Measurements from ENCODE around the gene FBXL16. TPM values are rescaled to one million over a fixed set of nuclear protein-coding genes. Genes with fewer than 3 reads are reported as not detected.
A peak's percentile ranks its signal among the peaks of the same experiment; 100 is the strongest.
"Not testable (repeated sequence)": the region's sequence is repeated elsewhere in the genome, so short reads cannot be mapped to it uniquely, and the experiment has no call there.

The FBXL16 gene
- total and polyA plus RNA-seq, 5 donors from 2014 or later = 8.5 to 18.6 (median 9.6) TPM

DNA sequence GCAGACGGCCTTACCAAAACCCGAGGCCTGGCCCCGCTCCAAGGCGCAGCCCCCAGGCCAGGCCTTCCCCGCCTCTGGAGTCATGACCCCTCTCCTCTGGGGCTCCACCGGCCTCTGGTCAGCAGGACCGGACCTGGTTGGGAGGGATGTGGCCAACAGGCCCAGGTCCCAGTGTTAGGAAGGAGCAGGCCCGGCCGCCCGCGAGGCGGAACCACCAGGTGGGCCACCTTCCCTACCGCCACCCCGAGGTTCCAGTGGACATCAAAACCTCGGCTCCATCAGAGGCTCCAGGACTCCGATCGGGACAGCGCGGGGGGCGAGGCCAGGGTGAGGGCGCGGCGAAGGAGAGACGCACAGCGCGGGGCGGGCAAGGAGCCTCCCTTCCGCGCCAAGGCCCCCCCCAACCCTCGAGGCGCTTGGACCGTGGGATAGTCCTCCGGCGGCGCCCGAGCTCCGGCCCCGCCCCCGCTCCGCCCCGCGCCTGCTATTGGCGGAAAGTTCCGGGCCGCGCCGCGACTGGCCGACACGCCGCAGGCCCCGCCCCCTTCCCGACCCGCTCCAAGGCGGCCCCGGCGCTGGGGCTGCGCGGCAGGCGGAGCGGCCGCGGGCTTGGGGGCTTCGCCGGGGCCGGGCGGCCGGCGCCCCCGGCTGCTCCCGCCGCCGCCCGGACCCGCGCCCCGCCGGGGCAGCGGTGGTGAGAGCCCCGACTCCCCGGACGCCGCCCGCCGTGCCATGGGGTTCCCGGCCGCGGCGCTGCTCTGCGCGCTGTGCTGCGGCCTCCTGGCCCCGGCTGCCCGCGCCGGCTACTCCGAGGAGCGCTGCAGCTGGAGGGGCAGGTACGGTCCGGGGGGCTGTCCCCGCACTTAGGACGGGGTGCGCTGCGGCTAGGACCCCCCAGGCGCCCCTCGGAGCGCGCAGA is 9.2 kb upstream of the FBXL16 start, which contains the start of gene METRN:
METRN (plus strand) TSS at position 561 of the 919 bp plus-strand sequence; CDS start at position 733, 172 bp downstream.
- H3K4me1 Mint-ChIP-seq = peaks cover 0 to 27% (median 10%) of the 10 kb centered on the region in 4 donors
- peaks cover 17% of the 10 kb centered on the region for H3K27me3 Mint-ChIP-seq
- Histone ChIP-seq H3K27me3 (ENCODE audit: control insufficient read depth, insufficient read depth, low read length) (no peaks in the 10 kb centered on the region), H3K4me1 (ENCODE audit: control insufficient read depth, insufficient read depth, low read length, poor library complexity, severe bottlenecking) (peaks cover 26% of the 10 kb centered on the region), H3K9me3 (ENCODE audit: control insufficient read depth in 2 of 2, low read length in 2 of 2) (no peaks in the 10 kb centered on the region), H3K4me3 (ENCODE audit: low read depth, low read length) (no peak within 1 kb of the TSS), H3K36me3 (ENCODE audit: control insufficient read depth, insufficient read depth, low read length) (no peaks in the 10 kb centered on the region), H3K27ac (ENCODE audit: insufficient read depth, low read length, poor library complexity, severe bottlenecking) (no peak within 1 kb of the TSS)
- no peaks in the 10 kb centered on the region for H3K9me3 Mint-ChIP-seq
- ATAC-seq (ENCODE audit: low read depth in 2 of 2) (peak; percentile 88 to 89), DNase-seq (peak; percentile 81 to 88 (median 85))
- H3K36me3 Mint-ChIP-seq = no peaks in the 10 kb centered on the region
- peak within 1 kb of the TSS; percentile 61 to 81 (median 78) for H3K4me3 Mint-ChIP-seq
- no peak within 1 kb of the TSS for H3K27ac Mint-ChIP-seq

GRCh38 chr16:714079-714478 is 8.5 kb upstream of the FBXL16 start:
- peaks cover 0 to 19% (median 5%) of the 10 kb centered on the region in 4 donors for H3K4me1 Mint-ChIP-seq
- Histone ChIP-seq H3K4me1 (ENCODE audit: control insufficient read depth, insufficient read depth, low read length, poor library complexity, severe bottlenecking) (peaks cover 19% of the 10 kb centered on the region), H3K4me3 (ENCODE audit: low read depth, low read length) (no peak overlapping the region), H3K27me3 (ENCODE audit: control insufficient read depth, insufficient read depth, low read length) (no peaks in the 10 kb centered on the region), H3K9me3 (ENCODE audit: control insufficient read depth in 2 of 2, low read length in 2 of 2) (no peaks in the 10 kb centered on the region), H3K27ac (ENCODE audit: insufficient read depth, low read length, poor library complexity, severe bottlenecking) (no peak overlapping the region), H3K36me3 (ENCODE audit: control insufficient read depth, insufficient read depth, low read length) (no peaks in the 10 kb centered on the region)
- peak overlapping the region in 2 of 4 donors; percentile 63 to 77 for H3K4me3 Mint-ChIP-seq
- DNase-seq (no peak), ATAC-seq (ENCODE audit: low read depth in 2 of 2) (no peak)
- no peak overlapping the region for H3K27ac Mint-ChIP-seq
- no peaks in the 10 kb centered on the region for H3K36me3 Mint-ChIP-seq
- H3K9me3 Mint-ChIP-seq = no peaks in the 10 kb centered on the region
- H3K27me3 Mint-ChIP-seq = peaks cover 20% of the 10 kb centered on the region

DNA sequence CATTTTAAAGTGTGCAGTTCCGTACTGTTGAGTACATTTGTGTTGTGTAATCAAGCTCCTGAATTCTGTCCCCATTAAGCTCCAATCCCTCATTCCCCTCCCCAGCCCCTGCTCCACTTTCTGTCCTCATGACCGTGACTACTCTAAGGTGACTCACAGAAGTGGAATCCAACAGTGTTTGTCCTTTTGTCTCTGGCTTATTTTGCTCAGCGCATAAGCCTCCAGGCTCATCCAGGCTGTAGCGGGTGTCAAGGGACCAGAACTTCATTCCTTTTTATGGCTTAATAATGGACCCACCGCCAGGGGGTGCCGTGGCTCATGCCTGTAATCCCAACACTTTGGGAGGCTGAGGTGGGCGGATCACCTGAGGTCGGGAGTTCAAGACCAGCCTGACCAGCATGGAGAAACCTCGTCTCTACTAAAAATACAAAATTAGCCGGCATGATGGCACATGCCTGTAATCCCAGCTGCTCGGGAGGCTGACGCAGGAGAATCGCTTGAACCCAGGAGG is 7.2 kb upstream of the FBXL16 start:
- peak overlapping the region in 3 of 4 donors; percentile 36 to 47 (median 45) for H3K4me3 Mint-ChIP-seq
- not testable (repeated sequence) for H3K27me3 ChIP-seq (ENCODE audit: control insufficient read depth, insufficient read depth, low read length)

GRCh38 chr16:711548-712320 is 6.1 kb upstream of the FBXL16 start:
- Histone ChIP-seq H3K4me1 (ENCODE audit: control insufficient read depth, insufficient read depth, low read length, poor library complexity, severe bottlenecking) (peaks cover 18% of the 10 kb centered on the region), H3K36me3 (ENCODE audit: control insufficient read depth, insufficient read depth, low read length) (no peaks in the 10 kb centered on the region), H3K27ac (ENCODE audit: insufficient read depth, low read length, poor library complexity, severe bottlenecking) (no peak overlapping the region), H3K4me3 (ENCODE audit: low read depth, low read length) (no peak overlapping the region), H3K27me3 (ENCODE audit: control insufficient read depth, insufficient read depth, low read length) (peaks cover 7% of the 10 kb centered on the region), H3K9me3 (ENCODE audit: control insufficient read depth in 2 of 2, low read length in 2 of 2) (no peaks in the 10 kb centered on the region)
- ATAC-seq (ENCODE audit: low read depth in 2 of 2) = peak; percentile 51 to 54
- Mint-ChIP-seq H3K4me1 (peaks cover 0 to 16% (median 2%) of the 10 kb centered on the region in 4 donors), H3K4me3 (no peak overlapping the region), H3K9me3 (no peaks in the 10 kb centered on the region), H3K27me3 (peaks cover 41% of the 10 kb centered on the region), H3K36me3 (no peaks in the 10 kb centered on the region), H3K27ac (no peak overlapping the region)
- peak; percentile 69 to 76 (median 70) for DNase-seq

More for the DNA sequence above, 7.2 kb upstream of the FBXL16 start:
- H3K9me3 Mint-ChIP-seq; H3K9me3 ChIP-seq (ENCODE audit: control insufficient read depth in 2 of 2, low read length in 2 of 2); H3K36me3 ChIP-seq (ENCODE audit: control insufficient read depth, insufficient read depth, low read length); H3K27ac ChIP-seq (ENCODE audit: insufficient read depth, low read length, poor library complexity, severe bottlenecking); ATAC-seq (ENCODE audit: low read depth in 2 of 2); H3K4me3 ChIP-seq (ENCODE audit: low read depth, low read length); H3K36me3 Mint-ChIP-seq: not testable (repeated sequence)
- peak in 1 of 3 donors; percentile 61 for DNase-seq
- peaks cover 18% of the 10 kb centered on the region for H3K4me1 ChIP-seq (ENCODE audit: control insufficient read depth, insufficient read depth, low read length, poor library complexity, severe bottlenecking)
- H3K4me1 Mint-ChIP-seq = peaks cover 0 to 14% (median 2%) of the 10 kb centered on the region in 4 donors
- H3K27ac Mint-ChIP-seq = peak overlapping the region in 1 of 3 donors; percentile 32
- peaks cover 32% of the 10 kb centered on the region for H3K27me3 Mint-ChIP-seq

DNA sequence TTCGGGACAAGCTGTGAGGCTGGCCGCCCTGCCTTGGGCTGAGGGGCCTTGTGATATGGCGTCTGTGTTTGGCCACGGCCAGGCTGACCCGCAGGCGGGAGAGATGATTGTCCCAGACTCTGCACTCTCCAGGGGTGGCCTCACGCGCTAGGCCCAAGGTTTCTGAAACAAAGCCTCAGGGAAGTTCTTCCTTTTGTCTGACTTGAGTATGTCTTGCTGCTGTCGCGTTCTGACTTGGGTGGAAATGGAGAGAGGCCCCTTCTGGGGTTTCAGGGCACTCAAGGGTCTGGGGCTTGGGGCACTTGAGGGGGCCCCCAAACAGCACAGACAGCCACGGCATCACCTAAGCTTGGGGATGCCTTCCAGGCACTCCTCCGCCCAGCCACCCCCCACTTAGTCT is 5.5 kb upstream of the FBXL16 start:
- no peak overlapping the region for H3K27ac Mint-ChIP-seq
- H3K9me3 Mint-ChIP-seq = no peaks in the 10 kb centered on the region
- H3K4me1 Mint-ChIP-seq = peaks cover 0 to 16% (median 2%) of the 10 kb centered on the region in 4 donors
- no peak for DNase-seq
- H3K27ac ChIP-seq (ENCODE audit: insufficient read depth, low read length, poor library complexity, severe bottlenecking) = no peak overlapping the region
- H3K4me3 ChIP-seq (ENCODE audit: low read depth, low read length) = no peak overlapping the region
- no peaks in the 10 kb centered on the region for H3K36me3 Mint-ChIP-seq
- H3K27me3 Mint-ChIP-seq = peaks cover 42% of the 10 kb centered on the region
- H3K4me3 Mint-ChIP-seq = no peak overlapping the region
- peaks cover 24% of the 10 kb centered on the region for H3K4me1 ChIP-seq (ENCODE audit: control insufficient read depth, insufficient read depth, low read length, poor library complexity, severe bottlenecking)
- H3K9me3 ChIP-seq (ENCODE audit: control insufficient read depth in 2 of 2, low read length in 2 of 2) = no peaks in the 10 kb centered on the region
- H3K27me3 ChIP-seq (ENCODE audit: control insufficient read depth, insufficient read depth, low read length) = peaks cover 7% of the 10 kb centered on the region
- no peak for ATAC-seq (ENCODE audit: low read depth in 2 of 2)
- no peaks in the 10 kb centered on the region for H3K36me3 ChIP-seq (ENCODE audit: control insufficient read depth, insufficient read depth, low read length)

DNA sequence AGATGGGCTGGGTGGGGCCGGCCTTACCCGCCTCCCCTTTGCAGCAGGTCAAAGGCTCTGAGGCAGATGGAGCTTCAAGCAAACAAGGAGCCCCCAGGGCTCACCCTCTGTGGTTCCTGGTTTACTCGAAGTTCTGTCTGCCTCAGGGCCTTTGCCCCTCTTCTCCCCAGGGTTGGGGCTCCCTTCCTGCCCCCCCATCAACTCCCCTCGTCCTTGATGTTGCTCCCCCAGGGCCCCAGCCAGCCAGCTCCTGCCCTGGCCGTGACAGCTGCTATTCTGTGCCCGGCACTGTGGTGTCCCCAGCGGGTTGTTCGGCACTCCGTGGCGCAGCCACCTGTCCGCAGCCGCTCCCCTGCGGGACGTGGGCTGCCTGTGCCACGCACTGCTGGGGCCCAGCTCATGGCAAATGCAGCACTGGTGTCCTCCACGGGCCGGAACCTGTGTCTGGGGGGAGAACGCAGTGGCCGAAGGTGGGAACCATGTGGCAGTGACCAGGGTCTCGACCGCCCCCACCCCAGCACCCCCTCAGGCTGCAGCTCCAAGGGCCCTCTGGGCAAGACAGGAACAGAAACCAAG is 5.0 kb upstream of the FBXL16 start:
- ATAC-seq (ENCODE audit: low read depth in 2 of 2) = no peak
- Mint-ChIP-seq H3K27ac (no peak overlapping the region), H3K4me1 (peaks cover 0 to 13% (median 2%) of the 10 kb centered on the region in 4 donors), H3K4me3 (no peak overlapping the region), H3K9me3 (no peaks in the 10 kb centered on the region), H3K36me3 (no peaks in the 10 kb centered on the region), H3K27me3 (peaks cover 42% of the 10 kb centered on the region)
- H3K27me3 ChIP-seq (ENCODE audit: control insufficient read depth, insufficient read depth, low read length) = peaks cover 7% of the 10 kb centered on the region
- no peak overlapping the region for H3K27ac ChIP-seq (ENCODE audit: insufficient read depth, low read length, poor library complexity, severe bottlenecking)
- H3K36me3 ChIP-seq (ENCODE audit: control insufficient read depth, insufficient read depth, low read length) = no peaks in the 10 kb centered on the region
- H3K9me3 ChIP-seq (ENCODE audit: control insufficient read depth in 2 of 2, low read length in 2 of 2) = no peaks in the 10 kb centered on the region
- DNase-seq = no peak
- H3K4me1 ChIP-seq (ENCODE audit: control insufficient read depth, insufficient read depth, low read length, poor library complexity, severe bottlenecking) = peaks cover 21% of the 10 kb centered on the region
- no peak overlapping the region for H3K4me3 ChIP-seq (ENCODE audit: low read depth, low read length)

All from CD4-positive, CD25-positive, alpha-beta regulatory T cell (primary cell).